H1 (cell line): ENCODE data around the gene PRDM10. TPM values are rescaled to one million over a fixed set of nuclear protein-coding genes. Genes with fewer than 3 reads are reported as not detected.

Source experiments
- PHF8 ChIP-seq: fragments of 200-600 bp; sonication (generic); conservative IDR thresholded peaks from 2 replicates; pipeline ENCODE4 v1.7.1; 2012; ENCODE audit warnings: low read depth, mild to moderate bottlenecking, inconsistent platforms, low read length, moderate library complexity
- polyA plus RNA-seq, 7 experiments: library from polyadenylated mRNA; depleted of rRNA in 3 of 7; stranded (reverse) in 5 of 7; unstranded in 2 of 7; fragments of >200 nt in 5 of 7; fragments of 200-250 nt in 2 of 7; gene quantifications; 1 replicate in 5 of 7; 2 replicates in 1 of 7; 4 replicates in 1 of 7; pipeline versions ENCODE4 v1.2.1 to v1.2.3, GENCODE V29; 2011 to 2013; ENCODE audit warnings: missing spikeins in 2 of 7, mixed read lengths in 2 of 7
- total RNA-seq: library from RNA; stranded (reverse); fragmentation: NEBNext Ultra II Directional; extraction: Animal tissue kit (Norgen Biotek cat#: 25700); gene quantifications from 2 replicates; pipeline ENCODE4 v1.2.1, GENCODE V29; 2021

The PRDM10 gene
- total and polyA plus RNA-seq, 2 of the 8 experiments (the other 6 are each of a cell fraction or from before 2014, with no cell fraction given) = 15.5 to 19.2 TPM

- TF ChIP-seq PHF8 = no peak
Observed at GRCh38 chr11:129853518-129854231, 149.0 kb downstream of the PRDM10 start (continued).
